OCI-LY1 (cell line): Measurements from ENCODE around the gene OR2D2.

Experiments
- CTCF ChIP-seq: fragments of 200-600 bp; sonication (generic), shearing (Covaris generic); IDR thresholded peaks from 2 replicates; pipeline ENCODE4 v1.5.1; 2017; ENCODE audit warnings: mild to moderate bottlenecking, antibody characterized with exemption, low read length, moderate library complexity, mixed read lengths
- EZH2 ChIP-seq: fragments of 200-600 bp; sonication (generic), shearing (Covaris generic); IDR thresholded peaks from 2 replicates; pipeline ENCODE4 v1.8.0; 2017; ENCODE audit warnings: borderline replicate concordance, mixed run types, mild to moderate bottlenecking, antibody characterized with exemption, low read length, moderate library complexity, mixed read lengths

GRCh38 chr11:6925636-6926207 lies 33.4 kb upstream of the OR2D2 start:
- TF ChIP-seq CTCF (no peak), EZH2 (no peak)
